GM23248 (cell line): ENCODE results near the gene CELA2A.

Source experiments
- EZH2 ChIP-seq: fragments of 200-600 bp; sonication (generic); IDR thresholded peaks from 2 replicates; pipeline ENCODE4 v1.6.1; 2018; ENCODE audit warnings: antibody characterized with exemption, mild to moderate bottlenecking; ENCODE audit not compliant: insufficient read depth, poor library complexity, severe bottlenecking
- EZH2phosphoT487 ChIP-seq: fragments of 200-600 bp; sonication (generic); IDR thresholded peaks from 2 replicates; pipeline ENCODE4 v1.6.1; 2018; ENCODE audit warnings: antibody characterized with exemption, moderate library complexity, mild to moderate bottlenecking, low read depth; ENCODE audit not compliant: insufficient read depth

GRCh38 chr1:15485636-15486035, 29.1 kb downstream of the CELA2A start:
- TF ChIP-seq EZH2 (no peak), EZH2phosphoT487 (no peak)
